Measurements from ENCODE around the gene RSU1.

Gene RSU1

GRCh38 chr10:16779384-16779915 lies 37.8 kb downstream of the RSU1 start:
- TF ChIP-seq PPARA (CRISPR knock-in tag; IDR thresholded peaks at IDR 0.05; ENCODE audit: borderline replicate concordance) (no peak), OSR1 (CRISPR knock-in tag; IDR thresholded peaks at IDR 0.05) (no peak), ZNF565 (CRISPR knock-in tag; conservative IDR thresholded peaks at IDR 0.05; ENCODE audit: low read depth) (no peak), ARNTL (CRISPR knock-in tag; IDR thresholded peaks at IDR 0.05; ENCODE audit: borderline replicate concordance, low read depth) (no peak), ISL1 (CRISPR knock-in tag; IDR thresholded peaks at IDR 0.05) (no peak)
- ATAC-seq = no peak

DNA sequence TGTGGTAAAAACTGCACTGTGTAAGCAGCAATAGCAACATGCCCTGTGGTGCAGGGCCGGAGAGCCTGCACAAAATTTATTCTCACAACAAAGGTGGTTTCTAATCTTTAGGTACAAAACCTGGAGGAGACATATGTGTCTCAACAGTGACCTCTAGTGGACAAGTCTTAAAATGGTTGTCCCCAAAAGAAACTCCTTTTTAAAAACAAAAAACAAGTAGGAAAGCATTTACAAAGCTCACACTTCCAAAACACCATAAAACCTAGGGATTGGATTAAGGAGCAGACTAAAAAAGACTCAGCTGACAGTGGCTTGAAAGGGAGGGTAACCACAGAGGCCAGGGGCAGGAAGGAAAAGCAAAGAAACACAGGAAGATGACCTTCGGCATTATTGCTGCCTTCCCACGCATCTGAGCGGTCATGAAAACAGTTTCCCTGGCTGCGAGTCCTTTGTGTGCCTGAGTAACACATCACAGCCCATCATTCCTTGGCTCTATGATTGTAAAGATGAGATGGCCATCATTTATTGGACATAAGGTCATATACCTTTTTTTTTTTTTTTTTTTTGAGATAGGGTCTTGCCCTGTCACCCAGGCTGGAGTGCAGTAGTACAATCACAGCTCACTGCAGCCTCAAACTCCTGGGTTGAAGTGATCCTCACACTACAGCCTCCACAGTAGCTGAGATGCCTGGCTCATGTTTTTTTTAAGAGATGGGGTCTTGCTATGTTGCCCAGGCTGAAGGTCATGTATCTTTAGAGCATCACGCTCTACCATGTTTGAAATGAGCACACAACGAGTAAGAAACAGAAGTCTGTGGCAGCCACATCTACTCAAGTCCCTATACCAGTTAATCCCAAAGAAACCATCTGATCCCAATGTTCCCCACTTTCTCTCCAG lies 39.5 kb downstream of the RSU1 start:
- TF ChIP-seq POU6F1 (CRISPR knock-in tag; IDR thresholded peaks at IDR 0.05; ENCODE audit: borderline replicate concordance, low read depth) = no peak
- no peak for TF ChIP-seq ZNF8 (CRISPR knock-in tag; IDR thresholded peaks at IDR 0.05)
- no peak for TF ChIP-seq ZNF565 (CRISPR knock-in tag; conservative IDR thresholded peaks at IDR 0.05; ENCODE audit: low read depth)
- no peak for TF ChIP-seq TOX (CRISPR knock-in tag; IDR thresholded peaks at IDR 0.05; ENCODE audit: borderline replicate concordance)
- no peak for TF ChIP-seq ISL1 (CRISPR knock-in tag; IDR thresholded peaks at IDR 0.05)
- TF ChIP-seq, protein P1, sequence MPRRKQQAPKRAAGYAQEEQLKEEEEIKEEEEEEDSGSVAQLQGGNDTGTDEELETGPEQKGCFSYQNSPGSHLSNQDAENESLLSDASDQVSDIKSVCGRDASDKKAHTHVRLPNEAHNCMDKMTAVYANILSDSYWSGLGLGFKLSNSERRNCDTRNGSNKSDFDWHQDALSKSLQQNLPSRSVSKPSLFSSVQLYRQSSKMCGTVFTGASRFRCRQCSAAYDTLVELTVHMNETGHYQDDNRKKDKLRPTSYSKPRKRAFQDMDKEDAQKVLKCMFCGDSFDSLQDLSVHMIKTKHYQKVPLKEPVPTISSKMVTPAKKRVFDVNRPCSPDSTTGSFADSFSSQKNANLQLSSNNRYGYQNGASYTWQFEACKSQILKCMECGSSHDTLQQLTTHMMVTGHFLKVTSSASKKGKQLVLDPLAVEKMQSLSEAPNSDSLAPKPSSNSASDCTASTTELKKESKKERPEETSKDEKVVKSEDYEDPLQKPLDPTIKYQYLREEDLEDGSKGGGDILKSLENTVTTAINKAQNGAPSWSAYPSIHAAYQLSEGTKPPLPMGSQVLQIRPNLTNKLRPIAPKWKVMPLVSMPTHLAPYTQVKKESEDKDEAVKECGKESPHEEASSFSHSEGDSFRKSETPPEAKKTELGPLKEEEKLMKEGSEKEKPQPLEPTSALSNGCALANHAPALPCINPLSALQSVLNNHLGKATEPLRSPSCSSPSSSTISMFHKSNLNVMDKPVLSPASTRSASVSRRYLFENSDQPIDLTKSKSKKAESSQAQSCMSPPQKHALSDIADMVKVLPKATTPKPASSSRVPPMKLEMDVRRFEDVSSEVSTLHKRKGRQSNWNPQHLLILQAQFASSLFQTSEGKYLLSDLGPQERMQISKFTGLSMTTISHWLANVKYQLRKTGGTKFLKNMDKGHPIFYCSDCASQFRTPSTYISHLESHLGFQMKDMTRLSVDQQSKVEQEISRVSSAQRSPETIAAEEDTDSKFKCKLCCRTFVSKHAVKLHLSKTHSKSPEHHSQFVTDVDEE (CRISPR knock-in tag; IDR thresholded peaks at IDR 0.05) = no peak
- TF ChIP-seq OSR1 (CRISPR knock-in tag; IDR thresholded peaks at IDR 0.05) = no peak
- no peak for TF ChIP-seq CSDC2 (CRISPR knock-in tag; IDR thresholded peaks at IDR 0.05)
- ATAC-seq = peak; percentile 43; the same call in 1 of the 3 replicates

DNA sequence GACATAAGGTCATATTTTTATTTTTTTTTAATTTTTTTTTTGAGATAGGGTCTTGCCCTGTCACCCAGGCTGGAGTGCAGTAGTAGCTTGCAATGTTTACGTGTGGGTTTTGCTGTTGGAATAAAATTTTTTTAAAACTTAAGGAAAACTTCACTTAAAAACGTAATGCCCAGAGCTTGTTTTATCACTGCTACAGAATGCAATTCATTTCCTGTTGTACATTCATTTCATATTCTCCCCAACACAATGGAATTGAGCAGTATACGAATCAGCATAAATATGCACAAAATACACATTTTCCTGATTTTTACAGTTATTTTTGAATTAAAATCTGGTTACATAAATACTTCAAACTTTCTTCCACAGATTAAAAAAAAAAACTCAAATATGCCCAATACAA lies 40.3 kb downstream of the RSU1 start:
- no peak for TF ChIP-seq BACH2 (CRISPR knock-in tag; IDR thresholded peaks at IDR 0.05; ENCODE audit: borderline replicate concordance)
- TF ChIP-seq ESRRG (CRISPR knock-in tag; IDR thresholded peaks at IDR 0.05) = no peak
- no peak for TF ChIP-seq CSDC2 (CRISPR knock-in tag; IDR thresholded peaks at IDR 0.05)
- TF ChIP-seq RARB (CRISPR knock-in tag; IDR thresholded peaks at IDR 0.05) = no peak
- no peak for TF ChIP-seq GLIS3 (CRISPR knock-in tag; IDR thresholded peaks at IDR 0.05)
- no peak for TF ChIP-seq OSR1 (CRISPR knock-in tag; IDR thresholded peaks at IDR 0.05)
- TF ChIP-seq ZNF565 (CRISPR knock-in tag; conservative IDR thresholded peaks at IDR 0.05; ENCODE audit: low read depth) = no peak
- no peak for TF ChIP-seq ISL1 (CRISPR knock-in tag; IDR thresholded peaks at IDR 0.05)
- no peak for TF ChIP-seq SNAI2 (CRISPR knock-in tag; IDR thresholded peaks at IDR 0.05)
- TF ChIP-seq ZFP30 (CRISPR knock-in tag; IDR thresholded peaks at IDR 0.05) = no peak
- TF ChIP-seq ZC3H10 (CRISPR knock-in tag; IDR thresholded peaks at IDR 0.05) = no peak
- no peak for TF ChIP-seq PPARA (CRISPR knock-in tag; IDR thresholded peaks at IDR 0.05; ENCODE audit: borderline replicate concordance)
- no peak for TF ChIP-seq CSRNP3 (CRISPR knock-in tag; IDR thresholded peaks at IDR 0.05)
- no peak for TF ChIP-seq TCF4 (CRISPR knock-in tag; IDR thresholded peaks at IDR 0.05; ENCODE audit: borderline replicate concordance)
- TF ChIP-seq, protein P2, sequence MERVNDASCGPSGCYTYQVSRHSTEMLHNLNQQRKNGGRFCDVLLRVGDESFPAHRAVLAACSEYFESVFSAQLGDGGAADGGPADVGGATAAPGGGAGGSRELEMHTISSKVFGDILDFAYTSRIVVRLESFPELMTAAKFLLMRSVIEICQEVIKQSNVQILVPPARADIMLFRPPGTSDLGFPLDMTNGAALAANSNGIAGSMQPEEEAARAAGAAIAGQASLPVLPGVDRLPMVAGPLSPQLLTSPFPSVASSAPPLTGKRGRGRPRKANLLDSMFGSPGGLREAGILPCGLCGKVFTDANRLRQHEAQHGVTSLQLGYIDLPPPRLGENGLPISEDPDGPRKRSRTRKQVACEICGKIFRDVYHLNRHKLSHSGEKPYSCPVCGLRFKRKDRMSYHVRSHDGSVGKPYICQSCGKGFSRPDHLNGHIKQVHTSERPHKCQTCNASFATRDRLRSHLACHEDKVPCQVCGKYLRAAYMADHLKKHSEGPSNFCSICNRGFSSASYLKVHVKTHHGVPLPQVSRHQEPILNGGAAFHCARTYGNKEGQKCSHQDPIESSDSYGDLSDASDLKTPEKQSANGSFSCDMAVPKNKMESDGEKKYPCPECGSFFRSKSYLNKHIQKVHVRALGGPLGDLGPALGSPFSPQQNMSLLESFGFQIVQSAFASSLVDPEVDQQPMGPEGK (CRISPR knock-in tag; IDR thresholded peaks at IDR 0.05; ENCODE audit: borderline replicate concordance) = no peak
- no peak for TF ChIP-seq ZNF8 (CRISPR knock-in tag; IDR thresholded peaks at IDR 0.05)
- no peak for TF ChIP-seq ZNF70 (CRISPR knock-in tag; IDR thresholded peaks at IDR 0.05)
- TF ChIP-seq TOX (CRISPR knock-in tag; IDR thresholded peaks at IDR 0.05; ENCODE audit: borderline replicate concordance) = no peak
- ATAC-seq = no peak
